Neuronal stem cell (in vitro differentiated cells): ENCODE measurements around the gene MRPL40.

Experiments
- DNase-seq: peaks from one replicate; pipeline ENCODE4 v3.0.0-alpha.2; 2013; ENCODE audit warnings: low spot score
- H2AFZ ChIP-seq: one replicate; pipeline ENCODE4 v1.6.1; 2013; ENCODE audit warnings: mild to moderate bottlenecking, low read length, inconsistent platforms
- H2AK5ac ChIP-seq: 2 replicates; pipeline ENCODE4 v1.6.1; 2013; ENCODE audit warnings: low read depth, mild to moderate bottlenecking, inconsistent platforms, low read length, moderate library complexity, mixed read lengths
- H2BK120ac ChIP-seq: 2 replicates; pipeline ENCODE4 v1.6.1; 2013; ENCODE audit warnings: low read depth, mild to moderate bottlenecking, inconsistent platforms, low read length, moderate library complexity, mixed read lengths
- H2BK12ac ChIP-seq: one replicate; pipeline ENCODE4 v1.6.1; 2013; ENCODE audit warnings: low read length, inconsistent platforms
- H2BK15ac ChIP-seq: 2 replicates; pipeline ENCODE4 v1.6.1; 2013; ENCODE audit warnings: mild to moderate bottlenecking, low read length, inconsistent platforms, mixed read lengths
- H2BK5ac ChIP-seq: one replicate; pipeline ENCODE4 v1.6.1; 2013; ENCODE audit warnings: inconsistent platforms, mild to moderate bottlenecking, low read length, moderate library complexity
- H3K14ac ChIP-seq: one replicate; pipeline ENCODE4 v1.6.1; 2013; ENCODE audit warnings: low read length, inconsistent platforms
- H3K18ac ChIP-seq: 2 replicates; pipeline ENCODE4 v1.6.1; 2013; ENCODE audit warnings: low read length, inconsistent platforms
- H3K23ac ChIP-seq: 2 replicates; pipeline ENCODE4 v1.6.1; 2013; ENCODE audit warnings: low read depth, mild to moderate bottlenecking, mixed read lengths, low read length, inconsistent platforms; ENCODE audit not compliant: poor library complexity
- H3K27ac ChIP-seq: replicated peaks from 3 replicates; pipeline ENCODE4 v1.5.1; 2013; ENCODE audit warnings: low read length, inconsistent platforms
- H3K27me3 ChIP-seq, 3 experiments: 2 replicates each; pipeline ENCODE4 v1.6.1; 2013; ENCODE audit warnings: low read length in 3 of 3, mild to moderate bottlenecking in 2 of 3, inconsistent platforms in 1 of 3, low read depth in 1 of 3, mixed read lengths in 1 of 3, moderate library complexity in 1 of 3; ENCODE audit not compliant: control insufficient read depth in 3 of 3, insufficient read depth in 3 of 3
- H3K36me3 ChIP-seq, 2 donors: replicated peaks in 1 of 2; 2 replicates each; pipeline ENCODE4 v1.6.1; 2013; ENCODE audit warnings: low read length in 2 of 2; ENCODE audit not compliant: control insufficient read depth in 2 of 2, insufficient read depth in 2 of 2
- H3K4ac ChIP-seq: 2 replicates; pipeline ENCODE4 v1.6.1; 2013; ENCODE audit warnings: inconsistent platforms, mild to moderate bottlenecking, low read length, moderate library complexity
- H3K4me1 ChIP-seq, 2 donors: 1 replicate in 1 of 2; 2 replicates in 1 of 2; pipeline ENCODE4 v1.6.1; 2013; ENCODE audit warnings: low read length in 2 of 2, low read depth in 1 of 2; ENCODE audit not compliant: control insufficient read depth in 2 of 2, insufficient read depth in 1 of 2
- H3K4me2 ChIP-seq: one replicate; pipeline ENCODE4 v1.6.1; 2013; ENCODE audit warnings: mild to moderate bottlenecking, low read length, inconsistent platforms; ENCODE audit not compliant: insufficient read depth, poor library complexity, severe bottlenecking
- H3K4me3 ChIP-seq, 2 donors: 2 replicates each; pipeline ENCODE4 v1.5.1; 2013; ENCODE audit warnings: low read length in 2 of 2, mild to moderate bottlenecking in 2 of 2, inconsistent platforms in 1 of 2, moderate library complexity in 1 of 2
- H3K79me1 ChIP-seq: one replicate; pipeline ENCODE4 v1.6.1; 2013; ENCODE audit warnings: low read depth, mild to moderate bottlenecking, inconsistent platforms, low read length, moderate library complexity
- H3K9ac ChIP-seq: one replicate; pipeline ENCODE4 v1.6.1; 2013; ENCODE audit warnings: mild to moderate bottlenecking, low read depth, low read length, inconsistent platforms; ENCODE audit not compliant: poor library complexity
- H3K9me3 ChIP-seq, 2 donors: replicated peaks in 1 of 2; 2 replicates each; pipeline versions ENCODE3 to v1.6.1; 2013; ENCODE audit warnings: low read length in 2 of 2, mild to moderate bottlenecking in 2 of 2, inconsistent platforms in 1 of 2, low read depth in 1 of 2, mixed read lengths in 1 of 2, moderate library complexity in 1 of 2; ENCODE audit not compliant: control insufficient read depth in 2 of 2, insufficient read depth in 1 of 2
- H4K8ac ChIP-seq: one replicate; pipeline ENCODE4 v1.6.1; 2013; ENCODE audit warnings: low read depth, mild to moderate bottlenecking, inconsistent platforms, low read length, moderate library complexity
- H4K91ac ChIP-seq: one replicate; pipeline ENCODE4 v1.6.1; 2013; ENCODE audit warnings: low read length, low read depth, mild to moderate bottlenecking, inconsistent platforms; ENCODE audit not compliant: poor library complexity
- WGBS, 2 donors: extraction: QIAGEN DNeasy Blood & Tissue Kit; methylation state at CpG; one replicate each; pipeline ENCODE4 v1.1.7; 2013; ENCODE audit warnings: missing lambda C conversion rate in 2 of 2, mixed read lengths in 1 of 2; ENCODE audit not compliant: insufficient read length in 2 of 2, insufficient replicate concordance in 1 of 2; ENCODE audit errors: extremely low coverage in 2 of 2; 5-methylcytosine and 5-hydroxymethylcytosine counted together

MRPL40 gene

DNA sequence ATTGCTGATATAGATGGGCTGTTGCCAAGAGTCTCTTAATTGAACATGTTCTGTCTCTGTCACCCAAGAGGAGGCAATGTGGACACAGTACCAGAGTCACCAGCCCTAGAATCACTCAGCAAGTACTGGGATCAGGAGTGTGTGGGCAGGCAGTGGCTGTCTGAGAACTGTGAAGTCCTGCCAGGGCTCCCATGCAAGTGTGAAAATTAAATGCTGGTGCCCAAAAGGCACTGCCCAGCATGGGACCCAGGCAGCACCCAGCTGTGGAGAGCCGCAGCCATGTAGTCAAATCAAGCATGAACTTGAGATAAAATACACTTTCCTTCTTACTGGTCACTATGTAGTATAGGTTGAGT is 20.7 kb upstream of the MRPL40 start:
- Histone ChIP-seq H3K4me2 (no peak overlapping the region), H2BK15ac (no peak overlapping the region), H3K36me3 (peaks cover 22 to 56% of the 10 kb centered on the region in 2 donors), H2AFZ (no peak overlapping the region), H3K4me3 (no peak overlapping the region), H2BK120ac (no peak overlapping the region), H3K27ac (no peak overlapping the region), H3K4ac (no peak overlapping the region), H3K79me1 (peaks cover 8% of the 10 kb centered on the region), H3K23ac (no peak overlapping the region), H3K9ac (no peak overlapping the region), H3K9me3 (peaks cover 0 to 4% of the 10 kb centered on the region in 2 donors), H2BK12ac (no peak overlapping the region), H3K4me1 (no peaks in the 10 kb centered on the region), H3K18ac (no peak overlapping the region), H2BK5ac (no peak overlapping the region), H2AK5ac (no peak overlapping the region), H3K14ac (no peak overlapping the region), H4K91ac (no peak overlapping the region), H3K27me3 (no peaks in the 10 kb centered on the region), H4K8ac (no peak overlapping the region)
- DNase-seq, result no peak
- whole genome bisulfite sequencing, 2 donors, result no CpG with 5 or more reads among the region's 1 CpG

DNA sequence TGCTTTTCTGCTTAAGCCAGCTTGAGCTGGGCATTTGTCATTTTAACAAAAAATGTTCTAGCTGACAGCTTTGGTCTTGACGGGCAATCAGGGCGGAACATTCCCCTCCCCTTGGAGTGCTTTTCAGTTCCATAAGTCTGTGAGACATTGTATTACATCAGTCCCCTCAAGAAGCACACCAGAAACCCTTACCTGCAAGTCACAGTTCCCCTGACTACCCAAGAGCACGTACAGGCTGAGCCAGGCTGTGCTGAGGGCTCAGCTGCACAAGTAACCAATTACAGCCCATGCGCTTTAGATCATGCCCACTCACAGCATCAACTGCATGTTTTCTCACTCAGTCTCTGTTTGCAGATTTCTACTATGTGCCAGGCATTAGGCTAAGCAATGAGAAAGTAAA is 19.9 kb upstream of the MRPL40 start:
- H3K36me3 ChIP-seq, result peaks cover 19 to 53% of the 10 kb centered on the region in 2 donors
- no peak overlapping the region for H2AK5ac ChIP-seq
- WGBS, 2 donors, result no CpG with 5 or more reads among the region's 4 CpGs
- H3K27ac ChIP-seq, result no peak overlapping the region
- no peak overlapping the region for H3K4ac ChIP-seq
- H3K18ac ChIP-seq, result no peak overlapping the region
- H4K8ac ChIP-seq, result no peak overlapping the region
- no peak for DNase-seq
- H3K4me1 ChIP-seq, result no peaks in the 10 kb centered on the region
- peaks cover 0 to 6% of the 10 kb centered on the region in 2 donors for H3K9me3 ChIP-seq
- H3K27me3 ChIP-seq, result no peaks in the 10 kb centered on the region
- no peak overlapping the region for H3K9ac ChIP-seq
- no peak overlapping the region for H2BK12ac ChIP-seq
- no peak overlapping the region for H4K91ac ChIP-seq
- no peak overlapping the region for H3K4me3 ChIP-seq
- no peak overlapping the region for H2BK5ac ChIP-seq
- no peak overlapping the region for H3K4me2 ChIP-seq
- H2AFZ ChIP-seq, result no peak overlapping the region
- no peak overlapping the region for H2BK15ac ChIP-seq
- H2BK120ac ChIP-seq, result no peak overlapping the region
- no peak overlapping the region for H3K14ac ChIP-seq
- H3K23ac ChIP-seq, result no peak overlapping the region
- peaks cover 9% of the 10 kb centered on the region for H3K79me1 ChIP-seq

DNA sequence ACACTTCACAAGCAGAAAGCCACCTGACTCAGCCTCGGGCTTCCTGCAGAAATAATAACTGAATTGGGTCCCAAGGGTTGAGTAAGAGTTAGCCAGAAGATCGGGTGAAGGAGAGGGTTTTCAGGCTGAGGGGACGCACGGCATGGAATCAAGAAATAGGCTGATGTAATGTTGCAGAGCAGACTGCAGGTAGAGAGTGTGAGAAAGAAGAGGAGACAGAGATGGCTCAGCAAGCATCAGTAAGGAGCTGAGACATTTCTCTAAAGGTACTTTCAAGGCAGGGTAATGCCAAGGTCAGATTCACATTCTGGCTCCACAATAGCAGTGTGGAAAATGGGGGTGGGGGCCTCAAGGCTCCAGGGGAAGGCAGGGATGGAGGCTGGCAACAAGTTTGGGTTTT is 19.4 kb upstream of the MRPL40 start:
- Histone ChIP-seq H4K8ac (no peak overlapping the region), H3K4me2 (no peak overlapping the region), H3K4me3 (no peak overlapping the region), H3K18ac (no peak overlapping the region), H3K14ac (no peak overlapping the region), H4K91ac (no peak overlapping the region), H2BK12ac (no peak overlapping the region), H3K27me3 (no peaks in the 10 kb centered on the region), H2BK15ac (no peak overlapping the region), H2AFZ (no peak overlapping the region), H3K9ac (no peak overlapping the region), H3K9me3 (peaks cover 0 to 11% of the 10 kb centered on the region in 2 donors), H3K4ac (no peak overlapping the region), H3K23ac (no peak overlapping the region), H2AK5ac (no peak overlapping the region), H3K4me1 (no peaks in the 10 kb centered on the region), H3K36me3 (peaks cover 15 to 53% of the 10 kb centered on the region in 2 donors), H2BK5ac (no peak overlapping the region), H3K27ac (no peak overlapping the region), H2BK120ac (no peak overlapping the region), H3K79me1 (peaks cover 9% of the 10 kb centered on the region)
- WGBS, 2 donors, result no CpG with 5 or more reads among the region's 4 CpGs
- DNase-seq, result no peak

DNA sequence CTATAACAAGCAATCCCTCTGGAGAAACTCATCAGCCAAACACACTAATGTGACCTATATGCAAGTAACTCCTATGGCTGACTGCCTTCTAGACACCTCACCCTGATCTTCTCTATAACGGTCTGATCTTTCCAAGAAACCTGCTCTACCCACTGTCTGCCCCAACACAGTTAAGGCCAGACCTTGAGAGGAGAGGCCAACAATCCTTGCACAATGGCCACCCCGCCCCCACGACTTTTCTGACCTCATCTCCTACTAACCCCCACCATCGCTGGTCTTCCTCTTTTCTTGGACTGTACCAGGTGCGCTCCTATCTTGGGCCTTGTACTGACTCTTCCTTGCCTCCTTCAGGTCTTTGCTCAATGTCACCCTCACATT is 13.3 kb upstream of the MRPL40 start:
- no peak for DNase-seq
- no peaks in the 10 kb centered on the region for H3K27me3 ChIP-seq
- H4K8ac ChIP-seq, result no peak overlapping the region
- no peak overlapping the region for H2BK12ac ChIP-seq
- H2BK120ac ChIP-seq, result no peak overlapping the region
- H2BK15ac ChIP-seq, result no peak overlapping the region
- H3K9ac ChIP-seq, result no peak overlapping the region
- no peak overlapping the region for H2AFZ ChIP-seq
- H3K36me3 ChIP-seq, result peaks cover 1 to 11% of the 10 kb centered on the region in 2 donors
- no peak overlapping the region for H3K23ac ChIP-seq
- no peak overlapping the region for H3K14ac ChIP-seq
- no peak overlapping the region for H3K18ac ChIP-seq
- peaks cover 0 to 11% of the 10 kb centered on the region in 2 donors for H3K9me3 ChIP-seq
- no peak overlapping the region for H3K4me2 ChIP-seq
- H3K4ac ChIP-seq, result no peak overlapping the region
- peaks cover 0 to 10% of the 10 kb centered on the region in 2 donors for H3K4me1 ChIP-seq
- no peak overlapping the region for H3K27ac ChIP-seq
- H4K91ac ChIP-seq, result no peak overlapping the region
- H2BK5ac ChIP-seq, result no peak overlapping the region
- H3K79me1 ChIP-seq, result peaks cover 20% of the 10 kb centered on the region
- no CpG with 5 or more reads among the region's 5 CpGs for WGBS, 2 donors
- no peak overlapping the region for H3K4me3 ChIP-seq
- no peak overlapping the region for H2AK5ac ChIP-seq
